Fibroblast of the conjunctiva (primary cell): Measurements from ENCODE around the gene DPH7.
"Not testable (repeated sequence)": the region's sequence is repeated elsewhere in the genome, so short reads cannot be mapped to it uniquely, and the experiment has no call there.

Experiments
- DNase-seq: peaks from one replicate; pipeline ENCODE4 v3.0.0-alpha.2; 2010; ENCODE audit warnings: low read depth

Gene DPH7

GRCh38 chr9:137516144-137516917 lies 62.4 kb downstream of the DPH7 start:
- no peak for DNase-seq

- no peak for DNase-seq
Measured at GRCh38 chr9:137515338-137515724, 63.4 kb downstream of the DPH7 start.

- no peak for DNase-seq
Measured at GRCh38 chr9:137514691-137515337, 63.9 kb downstream of the DPH7 start.

GRCh38 chr9:137513801-137514570 lies 64.7 kb downstream of the DPH7 start:
- DNase-seq = not testable (repeated sequence)

GRCh38 chr9:137513136-137513535 lies 65.6 kb downstream of the DPH7 start:
- not testable (repeated sequence) for DNase-seq

- no peak for DNase-seq
Measured at GRCh38 chr9:137511758-137512463, 66.8 kb downstream of the DPH7 start.

- DNase-seq = not testable (repeated sequence)
Measured at GRCh38 chr9:137511126-137511525, 67.6 kb downstream of the DPH7 start.

- DNase-seq = no peak
Measured at GRCh38 chr9:137509198-137509597, 69.5 kb downstream of the DPH7 start.

GRCh38 chr9:137506702-137507171 lies 72.0 kb downstream of the DPH7 start:
- no peak for DNase-seq

- no peak for DNase-seq
Measured at GRCh38 chr9:137506274-137506673, 72.5 kb downstream of the DPH7 start.

GRCh38 chr9:137505421-137506140 lies 73.1 kb downstream of the DPH7 start:
- DNase-seq = no peak
